Measurements from ENCODE around the gene C16orf92. TPM values are rescaled to one million over a fixed set of nuclear protein-coding genes. Genes with fewer than 3 reads are reported as not detected.

Gene C16orf92
- total and polyA plus RNA-seq, 2 of the 13 experiments (the other 11 are each of a cell fraction or from before 2014, with no cell fraction given): not detected

DNA sequence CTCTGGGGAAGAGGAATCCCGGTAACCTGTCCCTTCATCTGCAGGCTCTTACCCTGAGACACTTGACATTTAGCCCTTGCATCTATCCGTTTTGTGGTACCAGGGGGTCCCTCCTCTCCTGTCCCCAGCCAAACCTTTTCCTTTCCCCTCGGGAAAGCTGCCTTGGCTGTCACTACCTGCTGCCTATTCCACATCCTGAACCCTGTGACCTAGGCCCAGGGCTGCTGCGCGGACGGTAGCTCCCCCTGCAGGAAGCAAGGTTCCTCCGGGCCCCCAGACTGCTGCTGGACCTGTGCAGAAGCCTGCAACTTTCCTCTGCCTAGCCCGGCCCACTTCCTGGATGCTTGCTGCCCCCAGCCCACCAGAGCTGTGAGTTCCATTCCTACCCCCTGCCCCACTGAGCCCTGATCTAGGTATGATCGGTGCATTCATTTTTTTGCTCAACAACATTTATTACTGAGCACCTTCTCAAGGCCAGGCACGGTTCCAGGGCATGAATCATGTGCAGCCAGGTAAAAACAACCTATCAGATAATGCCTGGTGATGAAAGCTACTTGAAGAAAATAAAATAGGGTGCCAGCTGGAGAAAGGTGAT is 32.1 kb downstream of the C16orf92 start (continued):
- TF ChIP-seq NAIF1 (CRISPR knock-in tag; IDR thresholded peaks at IDR 0.05; ENCODE audit: borderline replicate concordance): no peak
- peak; percentile 31 to 71; a peak in 3 of 4 replicates for TF ChIP-seq NR2F1 (CRISPR knock-in tag; IDR thresholded peaks at IDR 0.05)
- TF ChIP-seq TBX2 (CRISPR knock-in tag; IDR thresholded peaks at IDR 0.05; ENCODE audit: borderline replicate concordance): peak; percentile 13
- no peak for TF ChIP-seq TBL1XR1 (IDR thresholded peaks at IDR 0.05; ENCODE audit: borderline replicate concordance, low read length, partially characterized antibody)
- TF ChIP-seq HDAC2 (CRISPR knock-in tag; IDR thresholded peaks at IDR 0.05): 0 out of 2 replicates have a peak, but pooled peaks have one; percentile 16
- TF ChIP-seq, protein P1, sequence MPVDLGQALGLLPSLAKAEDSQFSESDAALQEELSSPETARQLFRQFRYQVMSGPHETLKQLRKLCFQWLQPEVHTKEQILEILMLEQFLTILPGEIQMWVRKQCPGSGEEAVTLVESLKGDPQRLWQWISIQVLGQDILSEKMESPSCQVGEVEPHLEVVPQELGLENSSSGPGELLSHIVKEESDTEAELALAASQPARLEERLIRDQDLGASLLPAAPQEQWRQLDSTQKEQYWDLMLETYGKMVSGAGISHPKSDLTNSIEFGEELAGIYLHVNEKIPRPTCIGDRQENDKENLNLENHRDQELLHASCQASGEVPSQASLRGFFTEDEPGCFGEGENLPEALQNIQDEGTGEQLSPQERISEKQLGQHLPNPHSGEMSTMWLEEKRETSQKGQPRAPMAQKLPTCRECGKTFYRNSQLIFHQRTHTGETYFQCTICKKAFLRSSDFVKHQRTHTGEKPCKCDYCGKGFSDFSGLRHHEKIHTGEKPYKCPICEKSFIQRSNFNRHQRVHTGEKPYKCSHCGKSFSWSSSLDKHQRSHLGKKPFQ (CRISPR knock-in tag; IDR thresholded peaks at IDR 0.05; ENCODE audit: insufficient replicate concordance): no peak
- peak; percentile 48; the same call in 1 of the 2 replicates for TF ChIP-seq ZNF292 (CRISPR knock-in tag; IDR thresholded peaks at IDR 0.05; ENCODE audit: borderline replicate concordance, low read depth)
- TF ChIP-seq, protein P2, sequence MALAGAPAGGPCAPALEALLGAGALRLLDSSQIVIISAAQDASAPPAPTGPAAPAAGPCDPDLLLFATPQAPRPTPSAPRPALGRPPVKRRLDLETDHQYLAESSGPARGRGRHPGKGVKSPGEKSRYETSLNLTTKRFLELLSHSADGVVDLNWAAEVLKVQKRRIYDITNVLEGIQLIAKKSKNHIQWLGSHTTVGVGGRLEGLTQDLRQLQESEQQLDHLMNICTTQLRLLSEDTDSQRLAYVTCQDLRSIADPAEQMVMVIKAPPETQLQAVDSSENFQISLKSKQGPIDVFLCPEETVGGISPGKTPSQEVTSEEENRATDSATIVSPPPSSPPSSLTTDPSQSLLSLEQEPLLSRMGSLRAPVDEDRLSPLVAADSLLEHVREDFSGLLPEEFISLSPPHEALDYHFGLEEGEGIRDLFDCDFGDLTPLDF (CRISPR knock-in tag; IDR thresholded peaks at IDR 0.05): no peak
- TF ChIP-seq ZFX (CRISPR knock-in tag; IDR thresholded peaks at IDR 0.05; ENCODE audit: low read depth): peak; percentile 82
- no peak for TF ChIP-seq ZNF816 (CRISPR knock-in tag; IDR thresholded peaks at IDR 0.05; ENCODE audit: borderline replicate concordance)
- TF ChIP-seq KDM3A (CRISPR knock-in tag; IDR thresholded peaks at IDR 0.05; ENCODE audit: low read depth): no peak
- peak; percentile 37; the same call in 1 of the 2 replicates for TF ChIP-seq NR2F2 (IDR thresholded peaks at IDR 0.05; ENCODE audit: borderline replicate concordance, low read depth)
- peak; percentile 54; the same call in 1 of the 2 replicates for TF ChIP-seq ZNF350 (CRISPR knock-in tag; IDR thresholded peaks at IDR 0.05; ENCODE audit: borderline replicate concordance, low read depth)
- TF ChIP-seq ZNF569 (CRISPR knock-in tag; IDR thresholded peaks at IDR 0.05; ENCODE audit: borderline replicate concordance): no peak
- no peak for TF ChIP-seq SRSF9 (IDR thresholded peaks at IDR 0.05; ENCODE audit: borderline replicate concordance, insufficient read depth, low read depth, low read length, poor library complexity, severe bottlenecking)
- TF ChIP-seq MEIS1 (CRISPR knock-in tag; IDR thresholded peaks at IDR 0.05; ENCODE audit: borderline replicate concordance): peak; percentile 57; the same call in 1 of the 2 replicates
- TF ChIP-seq NCOR1 (IDR thresholded peaks at IDR 0.05; ENCODE audit: borderline replicate concordance, low read length): no peak
- TF ChIP-seq ZFY (CRISPR knock-in tag; IDR thresholded peaks at IDR 0.05): peak; percentile 61; the same call in 1 of the 2 replicates
- no peak for TF ChIP-seq TEAD2 (CRISPR knock-in tag; IDR thresholded peaks at IDR 0.05)
- peak; percentile 54; the same call in 1 of the 2 replicates for TF ChIP-seq ETV5 (CRISPR knock-in tag; IDR thresholded peaks at IDR 0.05; ENCODE audit: borderline replicate concordance)
- peak; percentile 42 for TF ChIP-seq SMC3 (IDR thresholded peaks at IDR 0.05; ENCODE audit: low read length)
- no peak for TF ChIP-seq HNF4G (IDR thresholded peaks at IDR 0.05; ENCODE audit: borderline replicate concordance, low read depth, low read length)
- TF ChIP-seq HNF4G (CRISPR knock-in tag; IDR thresholded peaks at IDR 0.05; ENCODE audit: borderline replicate concordance, low read depth): no peak
- TF ChIP-seq ZNF296 (CRISPR knock-in tag; conservative IDR thresholded peaks at IDR 0.05): no peak
- 0 out of 2 replicates have a peak, but pooled peaks have one; percentile 31 for TF ChIP-seq MXD4 (CRISPR knock-in tag; IDR thresholded peaks at IDR 0.05)
- peak; percentile 48; the same call in 1 of the 2 replicates for TF ChIP-seq ELF1 (CRISPR knock-in tag; IDR thresholded peaks at IDR 0.05)
- no peak for TF ChIP-seq CBX2 (IDR thresholded peaks at IDR 0.05; ENCODE audit: low read depth, low read length)
- TF ChIP-seq CBX2 (CRISPR knock-in tag; IDR thresholded peaks at IDR 0.05; ENCODE audit: low read depth): no peak
- TF ChIP-seq ZNF331 (CRISPR knock-in tag; IDR thresholded peaks at IDR 0.05): no peak
